HepG2 (cell line): ENCODE measurements around the gene FUT6. TPM values are rescaled to one million over a fixed set of nuclear protein-coding genes. Genes with fewer than 3 reads are reported as not detected.

Source experiments
- AKNA ChIP-seq: sonication (generic); formaldehyde crosslinking; IDR thresholded peaks from 2 replicates; pipeline ENCODE4 v1.4.0; 2020; ENCODE audit warnings: missing genetic modification reagents, borderline replicate concordance
- MYNN ChIP-seq: sonication (generic); formaldehyde crosslinking; IDR thresholded peaks from 2 replicates; pipeline ENCODE4 v1.4.0; 2020; ENCODE audit warnings: mild to moderate bottlenecking, low read depth, missing genetic modification reagents
- TEAD3 ChIP-seq: optimal IDR thresholded peaks from 2 replicates; pipeline ENCODE3; 2016; ENCODE audit warnings: borderline replicate concordance
- ZNF547 ChIP-seq: sonication (generic); formaldehyde crosslinking; IDR thresholded peaks from 2 replicates; pipeline ENCODE4 v1.5.1; 2020; ENCODE audit warnings: mild to moderate bottlenecking, missing genetic modification reagents
- ZNF558 ChIP-seq: sonication (generic); formaldehyde crosslinking; IDR thresholded peaks from 2 replicates; pipeline ENCODE4 v1.9.0; 2022; ENCODE audit warnings: mild to moderate bottlenecking, missing genetic modification reagents, borderline replicate concordance
- polyA plus RNA-seq, 8 experiments: library from polyadenylated mRNA; depleted of rRNA in 3 of 8; stranded (reverse) in 7 of 8; unstranded in 1 of 8; fragments of >200 nt; fragmentation: Illumina TruSeq in 4 of 8; extraction: Trizol in 4 of 8; gene quantifications; 2 replicates each; pipeline versions ENCODE4 v1.2.1 to v1.2.3, GENCODE V29; 2011 to 2016; ENCODE audit warnings: low read depth in 4 of 8, missing spikeins in 1 of 8, mixed read lengths in 1 of 8; ENCODE audit not compliant: insufficient read depth in 1 of 8
- total RNA-seq, 5 experiments: library from RNA; depleted of rRNA; stranded (reverse); fragments of >200 nt; fragmentation: Illumina TruSeq; extraction: Trizol; gene quantifications; 2 replicates each; pipeline ENCODE4 v1.2.3, GENCODE V29; 2016; ENCODE audit warnings: low read depth in 1 of 5
- TF ChIP-seq, protein P1 (sequence below): sonication (generic); formaldehyde crosslinking; IDR thresholded peaks from 2 replicates; pipeline ENCODE4 v1.4.0; 2020; ENCODE audit warnings: mild to moderate bottlenecking, missing genetic modification reagents, borderline replicate concordance
- TF ChIP-seq, protein P2 (sequence below): sonication (generic); formaldehyde crosslinking; IDR thresholded peaks from 2 replicates; pipeline ENCODE4 v1.4.0; 2020; ENCODE audit warnings: missing genetic modification reagents, borderline replicate concordance

FUT6 gene
- total and polyA plus RNA-seq, 2 of the 13 experiments (the other 11 are each of a cell fraction or from before 2014, with no cell fraction given): 8.2 to 27.7 TPM

DNA sequence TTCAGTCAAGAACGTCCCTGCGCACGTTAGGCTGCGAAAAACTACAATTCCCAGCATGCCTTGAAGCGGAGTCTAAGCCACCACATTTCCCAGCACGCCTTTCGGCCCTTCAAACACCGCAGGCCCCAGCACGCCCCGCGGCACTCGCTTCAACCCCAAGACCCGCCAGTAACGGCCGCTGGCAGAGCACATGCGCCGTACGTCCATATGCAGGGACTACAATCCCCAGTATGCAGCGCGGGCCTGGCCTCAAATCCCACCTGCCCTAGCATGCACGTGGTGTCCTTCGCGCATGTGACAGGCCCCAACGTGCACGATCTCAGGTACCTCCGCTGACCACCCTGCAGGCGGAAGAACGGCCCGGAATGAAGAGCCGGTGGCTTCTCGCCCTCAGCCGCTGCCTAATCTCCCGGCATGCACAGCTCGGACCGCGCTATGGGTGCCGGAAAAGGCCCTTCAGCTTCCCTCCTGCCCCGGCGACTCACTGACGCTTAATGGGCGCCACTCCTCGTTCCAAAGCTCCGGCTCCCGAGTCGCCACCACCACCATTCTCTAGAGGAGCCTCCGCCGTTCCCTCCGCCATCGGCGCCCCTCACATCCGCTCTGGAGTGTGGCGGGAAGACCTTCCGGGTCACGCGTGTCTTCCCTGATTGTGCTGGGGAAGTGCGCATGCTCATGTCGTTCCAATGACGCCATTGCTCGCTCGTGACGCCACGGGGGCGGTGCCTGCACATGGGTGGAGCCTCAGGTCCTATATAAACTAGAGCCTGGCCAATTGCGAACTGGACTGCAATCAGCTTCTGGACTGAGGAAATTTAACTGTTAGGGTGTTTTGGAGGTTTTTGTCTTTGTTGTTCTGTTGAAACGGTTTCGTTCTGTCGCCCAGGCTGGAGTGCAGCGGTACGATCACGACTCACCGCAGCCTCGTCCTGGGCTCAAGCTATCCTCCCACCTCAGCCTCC lies 48.7 kb downstream of the FUT6 start, which contains the start of gene DUS3L (continued):
- TF ChIP-seq, protein P1, sequence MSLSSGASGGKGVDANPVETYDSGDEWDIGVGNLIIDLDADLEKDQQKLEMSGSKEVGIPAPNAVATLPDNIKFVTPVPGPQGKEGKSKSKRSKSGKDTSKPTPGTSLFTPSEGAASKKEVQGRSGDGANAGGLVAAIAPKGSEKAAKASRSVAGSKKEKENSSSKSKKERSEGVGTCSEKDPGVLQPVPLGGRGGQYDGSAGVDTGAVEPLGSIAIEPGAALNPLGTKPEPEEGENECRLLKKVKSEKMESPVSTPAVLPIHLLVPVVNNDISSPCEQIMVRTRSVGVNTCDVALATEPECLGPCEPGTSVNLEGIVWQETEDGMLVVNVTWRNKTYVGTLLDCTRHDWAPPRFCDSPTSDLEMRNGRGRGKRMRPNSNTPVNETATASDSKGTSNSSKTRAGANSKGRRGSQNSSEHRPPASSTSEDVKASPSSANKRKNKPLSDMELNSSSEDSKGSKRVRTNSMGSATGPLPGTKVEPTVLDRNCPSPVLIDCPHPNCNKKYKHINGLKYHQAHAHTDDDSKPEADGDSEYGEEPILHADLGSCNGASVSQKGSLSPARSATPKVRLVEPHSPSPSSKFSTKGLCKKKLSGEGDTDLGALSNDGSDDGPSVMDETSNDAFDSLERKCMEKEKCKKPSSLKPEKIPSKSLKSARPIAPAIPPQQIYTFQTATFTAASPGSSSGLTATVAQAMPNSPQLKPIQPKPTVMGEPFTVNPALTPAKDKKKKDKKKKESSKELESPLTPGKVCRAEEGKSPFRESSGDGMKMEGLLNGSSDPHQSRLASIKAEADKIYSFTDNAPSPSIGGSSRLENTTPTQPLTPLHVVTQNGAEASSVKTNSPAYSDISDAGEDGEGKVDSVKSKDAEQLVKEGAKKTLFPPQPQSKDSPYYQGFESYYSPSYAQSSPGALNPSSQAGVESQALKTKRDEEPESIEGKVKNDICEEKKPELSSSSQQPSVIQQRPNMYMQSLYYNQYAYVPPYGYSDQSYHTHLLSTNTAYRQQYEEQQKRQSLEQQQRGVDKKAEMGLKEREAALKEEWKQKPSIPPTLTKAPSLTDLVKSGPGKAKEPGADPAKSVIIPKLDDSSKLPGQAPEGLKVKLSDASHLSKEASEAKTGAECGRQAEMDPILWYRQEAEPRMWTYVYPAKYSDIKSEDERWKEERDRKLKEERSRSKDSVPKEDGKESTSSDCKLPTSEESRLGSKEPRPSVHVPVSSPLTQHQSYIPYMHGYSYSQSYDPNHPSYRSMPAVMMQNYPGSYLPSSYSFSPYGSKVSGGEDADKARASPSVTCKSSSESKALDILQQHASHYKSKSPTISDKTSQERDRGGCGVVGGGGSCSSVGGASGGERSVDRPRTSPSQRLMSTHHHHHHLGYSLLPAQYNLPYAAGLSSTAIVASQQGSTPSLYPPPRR (CRISPR knock-in tag): peak; percentile 71; the same call in 1 of the 2 replicates
- TF ChIP-seq, protein P2, sequence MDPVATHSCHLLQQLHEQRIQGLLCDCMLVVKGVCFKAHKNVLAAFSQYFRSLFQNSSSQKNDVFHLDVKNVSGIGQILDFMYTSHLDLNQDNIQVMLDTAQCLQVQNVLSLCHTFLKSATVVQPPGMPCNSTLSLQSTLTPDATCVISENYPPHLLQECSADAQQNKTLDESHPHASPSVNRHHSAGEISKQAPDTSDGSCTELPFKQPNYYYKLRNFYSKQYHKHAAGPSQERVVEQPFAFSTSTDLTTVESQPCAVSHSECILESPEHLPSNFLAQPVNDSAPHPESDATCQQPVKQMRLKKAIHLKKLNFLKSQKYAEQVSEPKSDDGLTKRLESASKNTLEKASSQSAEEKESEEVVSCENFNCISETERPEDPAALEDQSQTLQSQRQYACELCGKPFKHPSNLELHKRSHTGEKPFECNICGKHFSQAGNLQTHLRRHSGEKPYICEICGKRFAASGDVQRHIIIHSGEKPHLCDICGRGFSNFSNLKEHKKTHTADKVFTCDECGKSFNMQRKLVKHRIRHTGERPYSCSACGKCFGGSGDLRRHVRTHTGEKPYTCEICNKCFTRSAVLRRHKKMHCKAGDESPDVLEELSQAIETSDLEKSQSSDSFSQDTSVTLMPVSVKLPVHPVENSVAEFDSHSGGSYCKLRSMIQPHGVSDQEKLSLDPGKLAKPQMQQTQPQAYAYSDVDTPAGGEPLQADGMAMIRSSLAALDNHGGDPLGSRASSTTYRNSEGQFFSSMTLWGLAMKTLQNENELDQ (CRISPR knock-in tag): no peak
- TF ChIP-seq AKNA (CRISPR knock-in tag) (no peak), ZNF547 (CRISPR knock-in tag) (peak; percentile 97), ZNF558 (CRISPR knock-in tag) (peak; percentile 87; the same call in 1 of the 2 replicates), MYNN (CRISPR knock-in tag) (0 out of 2 replicates have a peak, but pooled peaks have one; percentile 26), TEAD3 (CRISPR knock-in tag) (peak; percentile 72)
